Epithelial cell of prostate (primary cell): ENCODE measurements around the gene GRID1.
"Not testable (repeated sequence)": the region's sequence is repeated elsewhere in the genome, so short reads cannot be mapped to it uniquely, and the experiment has no call there.

Experiments
- DNase-seq: peaks from one replicate; pipeline ENCODE4 v3.0.0-alpha.2; 2011; ENCODE audit warnings: low read depth, low spot score
- H3K27ac ChIP-seq: fragments of 450-650 bp; 2 replicates; pipeline ENCODE4 v1.5.1; 2017; ENCODE audit warnings: mild to moderate bottlenecking

The GRID1 gene

DNA sequence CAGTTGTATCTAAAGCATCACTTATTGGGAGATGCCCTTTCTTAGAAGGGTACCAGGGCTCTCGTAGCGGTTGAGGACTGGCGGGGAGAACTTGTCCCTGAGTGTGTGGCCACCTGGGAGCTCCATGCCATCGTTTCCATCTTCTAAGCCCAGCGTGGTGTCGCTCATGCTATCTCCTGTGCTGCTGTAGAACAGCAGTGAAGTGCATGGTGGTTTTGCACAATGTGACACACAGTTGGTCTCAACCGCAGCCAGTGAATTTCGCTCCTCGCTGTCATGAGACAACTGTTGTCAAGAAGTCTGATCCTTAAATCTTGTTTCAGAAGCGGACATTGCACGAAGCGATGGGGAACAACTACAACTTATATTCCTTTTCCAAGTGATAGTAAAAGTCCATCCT lies 283.4 kb downstream of the GRID1 start:
- no peak for DNase-seq
- H3K27ac ChIP-seq = no peak overlapping the region

DNA sequence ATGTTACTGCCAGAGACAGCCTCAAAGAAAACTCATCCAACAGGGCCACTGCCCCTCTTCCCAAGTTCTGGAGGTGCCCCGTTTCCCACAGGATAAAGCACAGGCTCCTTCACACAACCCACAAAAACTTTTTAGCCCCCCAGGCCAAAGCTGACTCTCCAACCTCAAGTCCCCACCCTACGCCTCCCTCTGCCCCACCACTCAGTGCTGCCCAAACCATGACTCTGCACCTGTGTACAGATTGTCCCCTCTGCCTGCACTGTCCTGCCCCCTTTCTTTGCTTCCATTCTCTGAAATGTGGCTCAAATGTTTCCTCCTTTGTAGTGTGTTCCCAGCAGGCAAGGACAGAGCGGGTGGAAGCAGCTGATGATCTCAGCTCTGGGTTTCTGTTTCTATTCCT lies 284.0 kb downstream of the GRID1 start:
- DNase-seq = no peak
- no peak overlapping the region for H3K27ac ChIP-seq

DNA sequence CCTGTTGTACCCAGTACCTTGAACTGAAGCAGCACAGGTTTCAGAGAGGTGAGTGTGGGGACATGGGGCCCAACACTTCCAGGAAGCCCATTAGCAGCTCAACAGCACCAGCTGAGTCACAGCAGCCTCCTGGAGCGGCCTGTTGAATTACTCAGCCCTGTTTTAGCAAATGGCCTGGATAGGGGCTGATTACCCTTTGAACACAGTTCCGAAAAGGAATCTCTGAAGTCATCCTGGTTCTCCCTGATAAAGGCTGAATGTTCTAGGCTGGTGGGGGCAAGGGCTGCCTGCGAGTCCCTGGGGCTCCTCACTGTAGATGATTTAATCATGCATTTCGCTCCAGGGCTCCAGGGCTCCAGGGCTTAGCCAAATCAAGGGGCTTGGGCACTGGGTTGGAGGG lies 287.5 kb downstream of the GRID1 start:
- H3K27ac ChIP-seq = no peak overlapping the region
- no peak for DNase-seq

DNA sequence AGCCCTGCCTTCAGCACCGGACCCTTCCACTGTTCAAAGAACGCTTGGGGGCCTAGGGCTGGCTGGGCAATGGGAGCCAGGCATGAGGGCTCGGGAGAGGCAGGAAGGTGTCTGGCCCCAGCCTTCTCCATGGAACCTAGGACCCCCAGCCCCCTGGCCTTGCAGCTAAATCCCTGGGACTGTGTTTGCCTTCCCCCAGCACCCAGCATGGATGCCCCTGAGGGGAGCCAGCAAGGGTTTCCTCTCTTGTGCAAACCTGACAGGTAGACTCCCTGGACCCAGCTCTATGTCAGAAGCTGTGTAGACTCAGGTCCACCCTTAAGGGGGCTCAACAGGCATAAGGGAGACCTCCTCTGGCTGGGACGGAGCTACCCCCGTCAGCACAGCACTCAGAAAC lies 288.0 kb downstream of the GRID1 start:
- no peak for DNase-seq

DNA sequence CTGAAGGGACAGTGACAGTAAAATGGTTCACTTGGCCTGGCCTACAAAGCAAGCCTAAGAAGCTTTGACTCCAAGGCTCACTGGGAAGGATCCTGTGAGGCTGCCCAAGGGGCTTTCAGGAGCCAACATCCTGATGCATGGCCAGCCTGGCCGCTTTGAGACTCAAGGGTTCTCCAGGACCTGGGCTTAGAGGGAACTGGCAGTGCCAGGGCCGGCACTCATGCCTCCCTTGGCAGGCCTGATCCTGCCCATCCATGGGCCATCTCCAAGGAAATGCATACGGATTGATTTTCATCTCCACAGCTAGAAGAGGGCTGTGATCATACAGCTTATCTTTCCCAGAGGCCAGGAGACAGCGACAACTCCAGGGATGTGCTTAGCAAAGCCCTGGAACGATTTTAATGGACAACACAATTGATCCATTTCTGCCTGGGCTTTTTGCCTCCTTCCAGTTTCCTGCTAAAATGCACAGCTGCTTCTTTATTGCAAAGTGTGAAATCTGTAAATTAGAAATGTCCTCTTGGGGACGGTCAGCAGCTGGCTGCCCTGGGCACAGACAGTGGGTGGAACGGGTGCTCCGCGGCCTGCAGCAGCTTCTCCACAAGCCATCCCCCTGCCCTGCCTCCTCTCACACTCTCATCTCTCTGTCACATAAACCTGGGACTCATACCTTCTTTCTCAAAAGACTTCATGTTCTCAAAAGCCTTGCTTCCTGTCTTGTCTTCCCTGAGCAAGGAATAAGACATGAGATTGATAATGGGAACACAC lies 288.5 kb downstream of the GRID1 start:
- no peak overlapping the region for H3K27ac ChIP-seq
- no peak for DNase-seq

More for the DNA sequence above, 288.0 kb downstream of the GRID1 start:
- no peak overlapping the region for H3K27ac ChIP-seq

DNA sequence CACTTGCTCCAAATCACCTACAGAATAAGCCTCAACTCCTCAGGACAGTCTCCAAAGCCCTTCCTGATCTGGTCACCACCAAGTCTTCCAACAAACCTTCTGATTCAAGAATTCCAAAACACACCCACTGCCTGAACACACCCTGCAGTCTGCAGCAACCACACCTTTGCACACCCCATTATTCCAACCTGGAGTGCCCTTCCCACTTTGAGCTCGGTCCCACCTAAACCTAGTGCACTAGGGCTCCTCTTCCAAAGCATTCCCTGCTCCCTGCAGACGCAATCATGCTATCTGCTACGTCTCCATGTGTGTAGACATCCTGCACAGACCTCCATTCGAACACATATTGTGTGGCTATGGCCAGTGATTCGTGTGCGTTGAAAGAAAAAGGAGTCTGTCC lies 289.3 kb downstream of the GRID1 start:
- no peak overlapping the region for H3K27ac ChIP-seq
- DNase-seq = no peak

DNA sequence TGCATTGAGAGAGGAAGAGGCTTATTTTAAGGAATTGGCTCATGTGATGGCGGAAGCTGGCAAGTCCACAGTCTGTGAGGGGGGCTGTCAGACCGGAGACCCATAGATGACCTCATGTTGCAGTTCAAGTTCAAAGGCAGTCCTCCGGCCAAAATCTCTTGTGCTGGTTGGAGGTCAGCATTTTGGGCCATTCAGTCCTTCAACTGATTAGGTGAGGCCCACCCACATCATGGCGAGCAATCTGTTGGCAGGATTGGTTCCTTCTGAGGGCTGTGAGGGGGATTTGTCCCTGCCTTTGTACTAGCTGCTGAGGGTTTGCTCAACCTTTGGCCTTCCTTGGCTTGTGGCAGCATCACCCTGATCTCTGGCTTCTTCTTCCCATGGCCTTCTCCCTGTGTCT lies 290.1 kb downstream of the GRID1 start:
- not testable (repeated sequence) for H3K27ac ChIP-seq, DNase-seq

DNA sequence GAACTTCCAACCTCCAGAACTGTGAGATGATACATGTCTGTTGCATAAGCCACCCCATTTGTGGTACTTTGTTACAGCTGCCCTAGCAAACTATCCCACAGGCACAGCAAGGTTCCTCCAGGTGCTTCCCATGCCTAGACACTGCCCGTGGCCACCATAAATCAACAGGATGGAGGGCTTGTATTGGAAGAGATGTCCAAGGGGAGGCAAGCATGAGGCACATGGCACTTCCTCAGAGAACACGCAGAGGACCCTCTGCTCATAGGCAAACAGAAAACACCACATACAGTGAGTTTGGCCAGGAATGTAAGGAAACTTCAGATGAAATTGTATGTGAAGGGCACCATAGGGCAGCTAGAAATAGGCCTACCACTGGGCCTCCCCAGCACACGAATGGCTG lies 291.1 kb downstream of the GRID1 start:
- no peak overlapping the region for H3K27ac ChIP-seq
- DNase-seq = no peak

DNA sequence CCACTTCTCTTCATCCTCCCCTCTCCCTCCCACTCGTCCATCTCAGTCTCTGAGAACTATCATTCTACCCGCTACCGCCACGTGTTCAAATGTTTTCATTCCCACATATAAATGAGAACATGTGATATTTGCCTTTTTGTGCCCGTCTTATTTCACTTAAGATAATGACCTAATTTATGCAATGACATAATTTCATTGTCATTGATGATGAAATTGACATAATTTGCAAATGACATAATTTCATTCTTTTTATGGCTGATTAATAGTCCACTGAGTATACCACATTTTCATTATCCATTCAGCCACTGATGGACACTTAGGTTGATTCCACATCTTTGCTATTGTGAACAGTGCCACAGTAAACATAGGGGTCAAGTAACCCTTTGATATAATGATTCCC lies 292.3 kb downstream of the GRID1 start:
- no peak for DNase-seq

DNA sequence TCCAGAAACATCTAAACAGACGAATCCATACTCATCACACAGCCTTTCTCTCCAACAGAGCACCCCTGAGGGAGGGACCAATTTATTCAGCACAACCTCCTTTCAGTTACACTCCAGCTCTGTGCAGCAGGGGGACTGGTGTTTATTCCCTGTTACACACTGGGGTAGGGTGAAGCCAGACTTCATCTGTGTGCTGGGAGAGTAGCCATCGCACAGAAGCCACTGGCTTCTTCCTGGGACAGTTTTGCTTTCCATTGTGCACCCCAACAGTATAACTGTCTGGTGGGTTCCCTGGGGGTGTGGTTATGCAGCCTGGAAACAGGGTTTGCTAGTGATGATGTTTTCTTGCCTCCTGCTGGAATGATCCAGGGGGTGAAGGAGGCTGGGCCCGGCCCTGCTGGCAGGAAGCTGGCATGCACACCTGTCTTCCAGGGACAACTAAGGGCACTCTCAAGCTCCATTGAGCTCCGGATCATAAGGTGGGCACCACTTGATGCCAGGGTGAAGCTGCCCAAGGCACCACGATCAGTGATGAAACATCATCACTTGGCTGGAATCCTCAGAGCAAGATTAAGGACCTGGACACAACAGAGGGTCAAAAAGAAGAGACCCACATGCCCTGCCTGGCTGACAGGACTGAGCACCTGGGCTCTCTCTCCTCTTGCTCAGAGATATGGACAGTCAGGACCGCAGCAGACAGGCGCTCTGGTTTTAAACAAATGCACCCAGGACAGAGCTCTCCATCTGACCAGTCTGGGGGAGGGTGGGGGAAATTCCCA lies 293.2 kb downstream of the GRID1 start:
- no peak for DNase-seq
- no peak overlapping the region for H3K27ac ChIP-seq

More for the DNA sequence above, 292.3 kb downstream of the GRID1 start:
- H3K27ac ChIP-seq = no peak overlapping the region

DNA sequence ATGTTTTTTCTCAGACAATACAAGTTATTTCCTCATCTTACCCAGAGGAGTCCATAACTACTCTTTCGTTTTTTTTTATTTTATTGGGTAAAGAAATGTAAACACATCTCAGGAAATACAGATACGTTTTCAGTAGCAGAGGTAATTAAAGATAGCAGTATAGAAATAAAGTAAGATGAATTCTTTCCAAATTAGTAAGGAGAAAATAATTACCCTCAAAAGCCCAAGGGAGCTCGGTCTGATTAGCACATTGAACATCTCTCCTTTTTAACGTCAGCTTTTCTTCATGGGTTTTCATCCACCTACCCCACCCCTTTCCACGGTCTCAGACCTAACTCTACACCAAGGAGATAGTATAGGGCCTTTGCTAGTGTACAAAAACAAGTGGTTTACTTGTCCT lies 294.2 kb downstream of the GRID1 start:
- H3K27ac ChIP-seq = no peak overlapping the region
- DNase-seq = no peak

DNA sequence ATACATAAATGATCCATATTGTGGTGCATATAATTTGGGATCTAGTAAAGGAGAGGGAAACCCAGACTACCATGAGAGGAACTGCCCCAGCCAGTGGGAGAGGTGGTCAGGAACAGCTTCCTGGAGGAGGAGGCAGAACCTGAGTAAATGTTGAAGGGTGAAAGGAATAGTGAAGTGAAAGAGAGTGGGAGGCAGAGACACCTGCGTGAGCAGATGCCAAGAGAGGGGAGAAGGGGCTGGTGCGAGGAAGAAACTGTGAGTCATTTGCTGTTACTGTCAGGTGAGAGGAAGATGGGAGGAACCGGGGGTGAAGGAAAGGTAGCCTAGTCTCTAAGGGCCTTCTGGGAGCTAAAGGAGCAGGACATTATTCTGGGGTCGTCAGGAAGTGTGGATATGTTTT lies 294.8 kb downstream of the GRID1 start:
- no peak for DNase-seq

DNA sequence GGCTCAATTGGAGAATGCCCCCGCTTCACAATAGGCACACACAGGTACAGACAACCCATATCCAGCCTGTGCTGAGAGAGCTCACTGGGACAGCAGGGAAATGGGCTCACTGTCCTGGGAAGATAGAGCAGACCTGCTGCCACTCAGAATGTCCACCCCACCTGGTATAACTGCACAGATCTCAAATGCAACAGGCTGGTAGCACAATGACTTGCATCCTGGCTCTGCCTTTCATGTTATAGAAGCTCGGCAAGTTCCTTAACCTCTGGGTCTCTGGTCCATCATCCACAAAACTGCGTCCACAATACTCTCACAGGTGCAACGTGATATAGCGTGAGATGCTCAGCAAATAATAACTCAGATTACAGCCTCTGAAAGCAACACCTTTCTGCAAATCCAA lies 295.4 kb downstream of the GRID1 start:
- no peak overlapping the region for H3K27ac ChIP-seq
- no peak for DNase-seq

More for the DNA sequence above, 294.8 kb downstream of the GRID1 start:
- H3K27ac ChIP-seq = no peak overlapping the region

DNA sequence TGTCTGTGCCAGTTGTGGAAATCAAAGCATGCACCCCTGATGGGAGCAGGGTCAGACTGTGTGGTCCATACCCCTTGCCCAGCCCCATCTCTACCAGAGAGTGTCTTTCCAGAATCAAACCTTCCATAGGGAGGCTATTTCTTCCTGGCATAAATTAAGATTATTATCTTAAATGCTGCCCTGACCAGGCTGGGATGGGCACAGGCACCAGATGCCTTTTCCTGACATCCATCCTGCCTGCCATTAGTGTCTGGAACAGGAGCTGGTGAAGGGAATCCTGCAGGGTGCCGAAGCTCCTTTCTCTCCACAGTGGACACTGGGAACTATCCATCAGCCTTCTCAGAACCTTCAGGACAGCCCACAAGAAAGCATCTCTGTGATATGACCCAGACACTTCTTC lies 296.3 kb downstream of the GRID1 start:
- no peak for DNase-seq
- no peak overlapping the region for H3K27ac ChIP-seq

DNA sequence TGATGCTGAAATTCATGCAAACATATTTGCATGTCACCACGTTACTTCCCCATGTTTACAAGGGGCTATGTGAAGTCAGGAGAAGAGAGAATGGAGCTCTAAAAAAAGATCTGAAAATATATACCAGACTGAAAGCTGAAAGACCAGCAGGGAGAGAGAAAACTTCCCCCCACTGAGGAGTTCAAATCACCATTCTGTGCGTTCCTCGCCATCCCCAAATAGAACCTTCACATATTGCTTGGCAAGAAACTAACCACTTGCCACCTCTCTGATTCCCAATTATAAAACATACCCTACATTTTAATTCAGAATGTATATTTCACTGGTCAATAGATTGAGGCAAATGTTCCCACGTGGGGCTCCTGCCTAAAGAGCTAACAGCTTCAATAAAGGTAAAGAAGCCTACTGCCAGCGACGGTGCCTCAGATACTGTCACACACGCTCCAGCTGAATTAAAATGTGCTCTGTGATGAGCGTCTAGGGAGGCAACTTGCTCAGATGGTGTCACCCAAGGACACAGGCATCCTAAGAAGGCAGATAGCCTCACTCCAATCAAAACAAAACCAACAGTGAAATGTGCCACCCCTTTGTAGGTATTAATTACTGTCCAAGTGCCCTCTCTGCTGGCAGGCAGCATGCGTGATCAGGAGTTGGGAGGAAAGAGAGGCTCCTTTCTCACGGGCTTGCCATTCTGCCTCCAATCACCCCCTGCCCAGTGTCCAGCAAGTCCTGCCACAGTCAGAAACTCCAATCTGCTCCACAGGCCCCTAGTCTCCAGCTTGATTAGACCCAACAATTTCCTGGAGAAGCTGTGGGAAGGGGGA lies 298.2 kb downstream of the GRID1 start:
- no peak for DNase-seq
- no peak overlapping the region for H3K27ac ChIP-seq

DNA sequence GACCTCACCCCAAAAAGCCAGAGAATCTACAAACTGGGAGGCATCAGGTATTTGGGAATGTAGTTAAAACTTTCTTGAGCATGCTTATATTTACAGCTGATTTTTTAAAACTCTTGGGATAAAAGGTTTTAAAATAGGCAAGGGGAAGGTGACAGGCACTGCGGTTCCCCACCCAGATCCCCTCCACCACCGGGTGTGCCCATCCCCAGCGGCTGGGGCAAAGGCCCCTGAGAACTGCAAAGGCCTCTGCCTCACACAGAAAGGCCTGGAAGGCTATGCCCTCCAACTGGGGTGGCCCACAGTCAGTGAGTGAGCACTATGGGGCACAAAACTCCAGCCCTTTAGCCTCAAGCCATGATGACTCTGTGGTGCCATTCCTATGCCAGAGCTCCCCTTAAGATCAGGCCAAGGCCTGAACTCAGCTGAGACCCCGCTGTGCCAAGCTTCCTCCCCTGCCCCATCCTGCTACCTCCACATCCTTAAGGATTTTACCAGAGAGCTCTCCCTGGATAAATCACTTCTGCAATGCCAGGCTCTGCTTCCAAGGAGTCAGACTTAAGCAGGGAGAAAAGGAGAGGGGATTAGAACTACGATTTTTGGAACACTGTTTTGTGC lies 299.1 kb downstream of the GRID1 start:
- no peak for DNase-seq
- H3K27ac ChIP-seq = no peak overlapping the region

DNA sequence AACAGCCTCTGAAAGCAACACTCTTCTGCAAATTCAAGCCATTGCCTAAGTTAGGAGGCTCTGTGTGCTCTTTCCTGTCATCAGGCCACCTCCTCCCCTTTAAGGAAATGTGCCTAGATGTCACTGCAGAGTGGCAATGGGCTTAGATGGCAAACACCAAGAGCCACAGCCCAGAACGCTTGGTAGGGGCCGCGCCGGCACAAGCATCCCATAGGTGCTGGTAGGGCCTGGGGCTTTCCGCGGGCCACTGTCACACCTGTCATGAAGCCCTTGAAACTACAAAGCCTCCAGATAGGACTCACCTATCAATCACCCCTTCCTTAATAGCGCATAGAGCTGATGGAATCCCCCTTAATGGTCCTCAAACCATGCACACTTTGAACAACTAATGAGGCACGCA lies 299.9 kb downstream of the GRID1 start:
- H3K27ac ChIP-seq = no peak overlapping the region
- DNase-seq = no peak

DNA sequence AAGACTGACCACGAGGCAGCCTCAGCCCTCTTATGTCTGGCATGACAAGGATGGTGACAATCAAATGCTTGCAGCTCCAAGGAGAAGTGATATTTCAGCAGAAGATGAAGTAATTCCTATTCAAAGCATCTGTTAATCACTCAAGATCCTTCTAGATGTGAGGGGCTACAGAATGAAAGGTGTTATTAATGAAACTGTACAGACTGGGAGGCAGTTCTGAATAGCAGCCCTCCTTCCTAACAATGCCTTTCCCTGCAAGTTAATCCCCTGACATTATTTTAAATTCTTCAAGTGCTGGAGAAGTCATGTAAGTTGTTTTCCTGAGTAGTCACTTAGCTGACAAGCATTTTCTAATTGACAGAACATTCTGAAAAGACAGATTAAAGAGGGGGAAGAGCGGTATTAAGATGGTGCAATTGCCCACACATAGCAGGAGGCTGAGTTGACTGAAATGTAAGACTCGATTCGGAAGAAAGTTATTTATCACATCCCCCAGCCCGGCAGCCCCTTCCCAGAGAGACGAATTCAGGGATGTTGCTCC lies 300.8 kb downstream of the GRID1 start:
- no peak for DNase-seq

DNA sequence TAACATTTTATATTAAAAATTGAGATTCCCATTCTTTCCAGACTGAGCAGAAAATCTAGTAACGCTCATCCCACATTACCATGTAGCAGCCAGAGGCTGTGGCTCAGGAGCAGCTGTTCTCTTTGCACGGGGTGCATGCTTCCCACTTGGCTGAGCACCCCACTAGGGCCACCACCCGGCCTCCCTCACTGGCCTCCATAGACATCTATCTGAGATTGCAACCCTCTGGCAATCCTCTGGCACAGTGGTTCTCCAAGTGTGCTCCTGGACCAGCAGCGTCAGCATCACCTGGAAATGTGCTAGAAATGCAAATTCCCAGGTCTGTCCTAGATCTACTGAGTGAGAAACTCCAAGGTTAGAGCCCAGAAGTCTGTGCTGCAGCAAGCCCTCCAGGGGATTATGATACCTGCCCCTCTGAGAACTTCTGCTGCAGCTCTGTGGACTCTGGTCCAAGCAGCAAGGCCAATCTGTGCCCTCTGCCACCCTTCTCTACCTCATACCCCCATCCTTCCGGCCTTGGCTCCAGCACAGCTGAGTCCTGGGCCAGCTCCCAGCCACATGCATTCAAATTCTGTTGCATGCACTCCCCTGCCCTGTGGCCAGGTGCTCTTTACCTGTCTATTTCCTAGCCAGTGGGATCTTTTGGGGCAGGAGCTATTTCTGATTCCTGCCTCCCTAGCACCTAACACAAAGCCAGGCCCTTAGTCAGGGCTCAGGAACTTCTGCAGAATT lies 301.5 kb downstream of the GRID1 start:
- DNase-seq = no peak
- no peak overlapping the region for H3K27ac ChIP-seq

More for the DNA sequence above, 300.8 kb downstream of the GRID1 start:
- no peak overlapping the region for H3K27ac ChIP-seq

DNA sequence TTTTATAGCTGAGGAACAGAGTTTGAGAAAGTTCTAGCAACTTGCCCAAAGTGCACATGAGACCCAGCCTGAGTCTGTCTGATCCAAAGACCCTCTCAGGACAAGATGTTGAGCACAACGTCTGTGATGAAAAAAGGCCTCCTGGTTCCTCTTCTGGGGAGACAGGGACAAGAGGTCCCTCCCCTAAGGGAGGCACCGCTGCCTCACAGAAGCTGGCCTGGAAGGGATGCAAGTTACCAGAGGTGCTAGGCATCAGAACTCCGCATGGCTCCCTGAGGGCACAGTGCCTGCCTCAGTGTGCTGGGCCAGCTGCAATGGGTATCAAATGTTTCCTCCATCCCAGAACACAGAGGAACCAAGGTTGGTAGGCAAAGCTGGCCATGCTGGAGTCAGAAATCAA lies 302.4 kb downstream of the GRID1 start:
- no peak for DNase-seq
- H3K27ac ChIP-seq = no peak overlapping the region
